HG03103 (cell line): ENCODE measurements around the gene LIMS2.

Experiments
- ATAC-seq: cut with Tn5 transposase; IDR thresholded peaks from one replicate; pipeline ENCODE4 v1.9.1; 2021; ENCODE audit warnings: low read depth; ENCODE audit not compliant: unreplicated experiment

Gene LIMS2

GRCh38 chr2:127635380-127636237, 39.7 kb downstream of the LIMS2 start:
- no peak for ATAC-seq

DNA sequence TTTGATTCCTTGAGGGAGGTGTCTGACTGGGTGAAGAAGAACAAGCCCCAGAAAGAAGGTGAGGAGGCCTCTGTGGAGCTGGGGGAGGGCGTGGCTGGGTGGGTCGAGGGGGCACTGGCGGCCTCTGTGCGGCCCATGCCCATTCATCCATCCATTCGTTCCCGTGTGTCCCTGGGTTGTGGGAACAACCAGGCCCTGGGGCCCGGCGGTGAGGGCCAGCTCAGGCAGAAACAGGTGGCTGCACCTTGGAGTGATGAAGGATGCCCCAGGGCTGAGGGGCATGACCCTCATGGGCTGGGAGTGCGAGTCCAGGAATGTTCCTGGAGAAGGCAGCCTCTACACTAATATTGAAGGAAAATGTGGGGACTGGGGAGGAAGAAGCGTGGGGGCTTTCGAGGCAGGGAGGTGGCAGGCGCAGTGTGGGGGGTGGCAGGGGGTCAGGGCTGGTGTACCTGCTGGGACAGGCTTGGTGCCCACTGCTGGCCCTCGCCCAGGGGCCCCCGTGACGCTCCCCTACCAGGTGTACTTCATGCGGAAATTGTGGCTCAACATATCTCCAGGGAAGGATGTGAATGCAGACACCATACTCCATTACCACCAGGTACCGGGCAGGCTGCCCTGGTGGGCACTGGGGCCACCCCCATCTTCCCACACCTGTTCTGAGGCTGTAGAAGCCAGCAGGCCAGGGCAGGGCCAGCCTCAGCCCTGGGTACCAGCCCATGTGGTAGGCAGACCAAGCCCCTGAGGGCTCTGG, 40.5 kb downstream of the LIMS2 start:
- no peak for ATAC-seq

GRCh38 chr2:127634066-127634617, 41.2 kb downstream of the LIMS2 start:
- ATAC-seq: no peak

DNA sequence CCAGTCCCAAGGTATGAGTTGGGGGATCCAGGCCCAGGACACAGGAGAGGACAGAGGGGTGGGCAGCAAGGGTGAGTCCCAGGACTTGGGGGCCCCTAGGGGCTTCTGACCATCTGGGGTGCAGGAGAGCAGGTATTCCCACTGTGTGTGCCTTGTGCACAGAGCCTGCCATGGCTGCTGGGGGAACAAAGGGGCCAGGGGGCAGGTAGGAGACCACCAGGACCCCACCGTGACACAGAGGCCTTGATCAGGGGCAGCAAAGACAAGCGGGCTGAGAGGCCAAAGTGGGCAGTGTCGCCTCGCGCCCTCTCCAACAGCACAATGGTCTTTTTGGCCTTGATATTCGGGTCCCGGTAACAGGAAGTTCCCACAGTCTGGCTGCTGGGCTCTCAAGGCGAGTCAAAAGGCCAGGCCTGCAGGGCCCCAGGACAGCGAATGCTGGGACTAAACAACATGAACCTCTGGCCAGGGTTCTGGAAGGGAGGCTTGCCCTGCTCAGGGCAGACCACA, 41.7 kb downstream of the LIMS2 start:
- no peak for ATAC-seq

DNA sequence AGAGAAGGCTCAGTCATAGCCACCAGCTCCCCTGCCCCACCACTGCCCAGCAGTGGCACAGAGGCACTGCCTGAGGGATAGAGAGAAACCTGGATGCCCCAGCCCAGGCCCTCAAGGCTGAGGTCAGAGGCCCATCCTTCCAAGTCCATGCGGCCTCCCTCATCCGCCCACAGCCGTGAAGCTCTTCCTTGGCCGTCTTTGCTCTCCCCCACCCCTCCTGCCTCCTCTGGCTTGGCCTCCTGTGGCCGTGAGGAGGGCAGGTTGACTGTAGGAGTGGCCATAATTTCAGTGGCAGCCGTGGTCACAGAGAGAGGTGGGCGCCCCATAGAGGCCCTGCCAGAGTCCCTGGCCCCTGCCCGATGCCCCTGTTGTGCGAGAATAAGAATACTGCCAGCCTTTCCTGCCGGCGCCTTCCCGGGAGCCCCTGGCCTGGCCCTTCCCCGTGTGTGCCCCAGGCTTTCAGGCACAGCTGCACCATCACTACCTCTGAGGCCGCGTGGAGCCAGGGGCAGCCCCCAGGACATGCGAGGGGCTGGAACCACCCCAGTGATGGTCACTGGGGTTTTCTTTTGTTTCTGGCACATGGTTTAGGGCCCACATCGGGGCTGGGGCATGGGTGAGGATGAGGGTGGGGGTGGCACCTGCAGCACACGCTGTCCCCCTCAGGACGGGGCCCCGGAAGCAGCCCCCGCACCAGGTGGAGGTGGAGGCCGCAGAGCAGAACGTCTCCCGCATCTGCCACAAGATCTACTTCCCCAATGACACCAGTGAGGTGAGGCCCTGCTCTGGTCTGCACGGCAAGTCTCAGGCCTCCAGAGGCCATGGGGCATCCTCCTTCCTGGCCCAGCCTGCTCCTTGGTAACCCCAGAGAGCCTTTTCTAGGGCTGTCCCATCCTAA, 42.5 kb downstream of the LIMS2 start:
- no peak for ATAC-seq

GRCh38 chr2:127631997-127632581, 43.2 kb downstream of the LIMS2 start:
- ATAC-seq: no peak

- ATAC-seq: no peak
These were observed 43.8 kb downstream of the LIMS2 start for GRCh38 chr2:127631541-127631996.

DNA sequence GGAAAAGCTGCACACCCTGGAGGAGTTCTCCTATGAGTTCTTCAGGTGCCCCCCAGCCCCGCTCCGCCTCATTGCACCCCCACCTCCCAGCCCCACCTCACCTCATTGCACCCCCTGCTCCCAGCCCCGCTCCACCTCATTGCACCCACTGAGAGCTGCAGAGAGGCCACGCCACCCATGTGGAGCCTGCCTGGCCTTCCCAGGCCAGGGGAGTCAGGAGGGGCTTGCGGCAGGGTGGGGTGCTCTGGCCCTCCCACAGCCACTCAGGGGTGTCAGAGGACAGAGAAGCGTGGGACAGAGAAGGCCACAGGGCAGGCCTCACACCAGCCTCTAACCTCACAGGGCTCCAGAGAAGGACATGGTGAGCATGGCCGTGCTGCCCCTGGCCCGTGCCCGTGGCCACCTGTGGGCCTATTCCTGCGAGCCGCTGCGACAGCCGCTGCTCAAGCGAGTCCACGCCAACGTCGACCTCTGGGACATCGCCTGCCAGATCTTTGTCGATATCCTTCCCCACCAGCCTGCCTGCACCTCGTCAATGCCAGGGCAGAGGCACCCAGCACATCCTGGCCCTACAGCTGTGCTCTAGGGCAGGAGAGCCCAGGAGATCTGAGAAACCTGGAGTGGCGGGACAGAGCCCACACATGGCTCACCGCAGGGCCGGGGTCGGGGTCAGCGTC, 44.3 kb downstream of the LIMS2 start:
- no peak for ATAC-seq

GRCh38 chr2:127630096-127630863, 45.0 kb downstream of the LIMS2 start:
- no peak for ATAC-seq

DNA sequence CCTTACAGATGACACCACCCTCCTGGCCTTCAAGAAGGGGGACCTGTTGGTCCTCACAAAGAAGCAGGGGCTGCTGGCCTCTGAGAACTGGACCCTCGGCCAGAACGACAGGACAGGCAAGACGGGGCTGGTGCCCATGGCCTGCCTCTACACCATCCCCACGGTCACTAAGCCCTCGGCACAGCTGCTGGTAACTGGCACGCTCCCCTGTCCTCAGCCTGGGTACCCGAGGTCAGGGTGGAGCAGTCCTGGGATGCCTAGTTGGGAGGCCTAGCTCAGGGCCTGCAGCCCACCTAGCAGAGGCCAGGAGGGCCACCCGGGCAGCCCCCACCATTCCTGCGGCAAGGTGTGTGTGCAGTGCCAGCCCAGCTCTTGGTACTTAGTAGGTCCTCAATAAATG, 45.7 kb downstream of the LIMS2 start:
- ATAC-seq: no peak

- no peak for ATAC-seq
These were observed 46.3 kb downstream of the LIMS2 start for GRCh38 chr2:127628767-127629614.

- ATAC-seq: no peak
These were observed 47.4 kb downstream of the LIMS2 start for GRCh38 chr2:127627740-127628571.

DNA sequence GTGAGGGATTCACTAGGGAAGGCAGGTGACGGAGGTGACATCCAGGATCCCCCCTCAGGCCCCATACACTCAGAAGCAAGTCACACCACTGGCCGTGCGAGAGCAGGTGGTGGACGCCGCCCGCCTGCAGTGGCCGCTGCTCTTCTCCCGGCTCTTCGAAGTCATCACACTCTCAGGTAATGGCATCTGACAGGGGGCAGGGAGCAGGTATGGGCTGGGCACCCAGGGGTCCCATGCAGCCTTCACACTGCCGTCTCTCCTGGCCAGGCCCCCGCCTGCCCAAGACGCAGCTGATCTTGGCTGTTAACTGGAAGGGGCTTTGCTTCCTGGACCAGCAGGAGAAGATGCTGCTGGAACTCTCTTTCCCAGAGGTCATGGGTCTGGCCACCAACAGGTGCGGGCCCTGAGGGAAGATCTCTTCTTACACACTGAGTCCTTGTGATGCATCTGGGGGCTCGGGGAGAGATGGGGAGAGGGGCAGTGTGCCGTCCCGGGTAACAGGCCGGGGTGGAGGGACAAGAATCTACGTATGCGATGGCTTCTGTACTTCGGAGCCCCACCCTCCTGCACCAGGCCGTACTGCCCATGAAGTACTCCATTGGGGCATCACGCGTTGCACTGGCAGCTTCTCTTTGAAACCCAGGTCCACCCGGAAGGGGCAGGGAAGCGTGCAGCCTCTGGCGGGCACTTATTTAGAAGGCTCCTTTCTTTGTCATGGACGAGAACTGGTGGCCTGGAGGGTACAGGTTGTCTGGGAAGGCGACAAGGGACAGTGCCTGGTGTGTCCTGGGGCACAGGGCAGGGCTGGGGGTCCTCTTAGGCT, 48.2 kb downstream of the LIMS2 start:
- ATAC-seq: no peak

DNA sequence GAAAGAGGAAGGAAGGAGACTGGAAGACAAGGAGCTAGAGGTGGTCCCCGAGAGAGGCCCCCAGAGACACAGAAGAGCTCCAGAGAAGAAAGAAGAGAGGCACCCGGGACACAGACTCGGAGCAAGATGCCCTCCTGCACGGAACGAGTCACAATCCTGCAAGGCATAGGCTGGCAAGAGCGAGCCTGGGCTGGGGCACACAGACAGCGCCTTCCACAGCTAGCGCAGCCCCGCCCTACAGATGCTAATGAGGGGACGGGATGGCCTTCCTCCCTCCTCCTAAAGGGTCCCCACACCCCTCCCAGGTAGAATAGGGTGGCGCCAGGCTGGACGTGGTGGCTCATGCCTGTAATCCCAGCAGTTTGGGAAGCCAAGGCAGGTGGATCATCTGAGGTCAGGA, 49.2 kb downstream of the LIMS2 start:
- no peak for ATAC-seq

DNA sequence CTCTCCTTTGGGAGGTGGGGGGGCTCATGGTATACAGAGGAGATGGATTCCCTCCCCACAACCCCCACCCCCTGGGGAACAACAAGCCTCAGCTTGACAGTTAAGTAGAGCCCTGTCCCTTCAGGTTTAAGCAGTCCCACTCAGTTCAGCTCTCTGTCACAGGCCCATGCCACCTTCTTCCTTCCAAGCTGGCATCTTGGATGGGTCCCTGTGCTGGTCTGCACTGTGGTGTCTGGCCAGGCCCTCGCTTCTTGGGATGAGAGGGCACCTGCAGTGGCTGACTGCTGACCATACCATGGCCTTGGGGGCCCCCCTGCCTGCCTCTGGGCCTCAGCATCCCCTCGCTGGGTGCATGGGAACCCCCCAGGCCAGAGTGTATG, 49.8 kb downstream of the LIMS2 start:
- no peak for ATAC-seq
